ENCODE results near the gene CDC42BPG.
A peak's percentile ranks its signal among the peaks of the same experiment; 100 is the strongest.

Gene CDC42BPG

GRCh38 chr11:64891215-64891848 lies 46.9 kb upstream of the CDC42BPG start:
- no peak overlapping the region for H3K4me3 ChIP-seq (ENCODE audit: low read depth, low read length)
- DNase-seq (ENCODE audit: low read depth, low spot score) = no peak
- POLR2A ChIA-PET = no interaction called here
- TF ChIP-seq CTCF (IDR thresholded peaks at IDR 0.05; ENCODE audit: insufficient read depth, low read length, missing control alignments) = no peak
- CTCF ChIA-PET = interaction anchor here (1.7 to 28.0 kb wide), 4 partner anchors 14 to 122 kb away, joined by 4 to 1375 read pairs (median 52); partner anchors contain the start of genes ARL2, CDC42BPG, EHD1 and PPP2R5B

GRCh38 chr11:64890522-64890939 lies 46.1 kb upstream of the CDC42BPG start:
- CTCF ChIA-PET = interaction anchor here (1.4 to 28.0 kb wide), 4 partner anchors 13 to 38 kb away, joined by 4 to 1375 read pairs (median 46); partner anchors contain the start of genes CDC42BPG, EHD1 and PPP2R5B
- no peak overlapping the region for H3K4me3 ChIP-seq (ENCODE audit: low read depth, low read length)
- no peak for DNase-seq (ENCODE audit: low read depth, low spot score)
- TF ChIP-seq CTCF (IDR thresholded peaks at IDR 0.05; ENCODE audit: insufficient read depth, low read length, missing control alignments) = no peak
- POLR2A ChIA-PET = no interaction called here

- ChIA-PET CTCF (interaction anchor here (0.8 to 28.0 kb wide), 10 partner anchors 11 to 89 kb away, joined by 3 to 1375 read pairs (median 7); partner anchors contain the start of genes ATG2A, CDC42BPG and EHD1), POLR2A (interaction anchor here (2.0 kb wide), 1 partner anchor 12 kb away, joined by 12 read pairs; the partner anchor contains the start of gene EHD1)
- DNase-seq (ENCODE audit: low read depth, low spot score) = no peak
- no peak for TF ChIP-seq CTCF (IDR thresholded peaks at IDR 0.05; ENCODE audit: insufficient read depth, low read length, missing control alignments)
- H3K4me3 ChIP-seq (ENCODE audit: low read depth, low read length) = no peak overlapping the region
Measured at GRCh38 chr11:64888729-64889511, 44.5 kb upstream of the CDC42BPG start.

GRCh38 chr11:64888406-64888728 lies 43.9 kb upstream of the CDC42BPG start:
- no peak for TF ChIP-seq CTCF (IDR thresholded peaks at IDR 0.05; ENCODE audit: insufficient read depth, low read length, missing control alignments)
- CTCF ChIA-PET = interaction anchor here (0.5 to 28.0 kb wide), 18 partner anchors 9 to 147 kb away, joined by 3 to 1375 read pairs (median 6); partner anchors contain the start of genes ARL2, ATG2A, CDC42BPG and EHD1
- POLR2A ChIA-PET = interaction anchor here (0.7 to 2.0 kb wide), 2 partner anchors 11 to 41 kb away, joined by 5 to 12 read pairs; partner anchors contain the start of gene EHD1
- H3K4me3 ChIP-seq (ENCODE audit: low read depth, low read length) = no peak overlapping the region
- DNase-seq (ENCODE audit: low read depth, low spot score) = no peak

- H3K4me3 ChIP-seq (ENCODE audit: low read depth, low read length) = peak overlapping the region; percentile 33
- CTCF ChIA-PET = interaction anchor here (0.5 to 28.0 kb wide), 19 partner anchors 9 to 148 kb away, joined by 3 to 1375 read pairs (median 5); partner anchors contain the start of genes ARL2, ATG2A, CDC42BPG and EHD1
- TF ChIP-seq CTCF (IDR thresholded peaks at IDR 0.05; ENCODE audit: insufficient read depth, low read length, missing control alignments) = peak; percentile 97
- POLR2A ChIA-PET = interaction anchor here (0.7 to 2.0 kb wide), 2 partner anchors 11 to 40 kb away, joined by 5 to 12 read pairs; partner anchors contain the start of gene EHD1
- no peak for DNase-seq (ENCODE audit: low read depth, low spot score)
Measured at GRCh38 chr11:64887757-64888405, 43.4 kb upstream of the CDC42BPG start.
